ENCODE measurements around the gene CAMTA1.

The CAMTA1 gene

GRCh38 chr1:7209336-7209735 is 424.1 kb downstream of the CAMTA1 start:
- H3K4me3 ChIP-seq (ENCODE audit: low read length) = no peak overlapping the region
- no peak for DNase-seq (ENCODE audit: low read depth)
- TF ChIP-seq CTCF (conservative IDR thresholded peaks at IDR 0.05; ENCODE audit: low read length) = no peak

DNA sequence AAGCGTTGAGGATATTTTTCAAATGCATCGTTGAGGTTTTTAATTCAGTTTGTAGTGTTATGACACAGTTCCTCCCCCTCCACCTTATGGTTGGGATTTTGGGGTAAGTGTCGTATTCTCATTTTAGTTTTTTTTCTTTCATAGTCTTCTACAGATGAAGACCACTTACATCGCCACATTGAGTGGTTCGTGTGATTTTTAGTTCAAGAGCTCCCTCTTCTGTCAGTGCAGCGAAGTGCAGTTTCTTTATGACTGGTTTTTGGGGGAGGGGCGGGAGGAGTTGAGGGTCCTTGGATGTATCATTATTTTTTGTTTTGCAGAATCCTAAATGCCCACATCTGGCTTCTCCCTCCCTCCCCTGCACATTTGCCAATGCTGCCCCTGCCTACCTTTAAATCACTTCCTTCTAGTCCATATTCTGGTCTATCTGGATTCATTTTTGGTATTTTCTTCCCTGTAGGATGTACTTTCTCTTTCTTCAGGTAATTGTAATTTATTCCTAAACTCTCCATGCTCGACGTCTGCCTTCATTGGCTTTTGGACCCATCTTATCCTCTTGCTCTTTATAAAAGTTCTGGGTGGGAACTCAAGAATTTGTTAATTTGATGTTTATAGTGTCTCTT is 433.1 kb downstream of the CAMTA1 start:
- DNase-seq (ENCODE audit: low read depth) = peak; percentile 34
- peak; percentile 83 for TF ChIP-seq CTCF (conservative IDR thresholded peaks at IDR 0.05; ENCODE audit: low read length)

DNA sequence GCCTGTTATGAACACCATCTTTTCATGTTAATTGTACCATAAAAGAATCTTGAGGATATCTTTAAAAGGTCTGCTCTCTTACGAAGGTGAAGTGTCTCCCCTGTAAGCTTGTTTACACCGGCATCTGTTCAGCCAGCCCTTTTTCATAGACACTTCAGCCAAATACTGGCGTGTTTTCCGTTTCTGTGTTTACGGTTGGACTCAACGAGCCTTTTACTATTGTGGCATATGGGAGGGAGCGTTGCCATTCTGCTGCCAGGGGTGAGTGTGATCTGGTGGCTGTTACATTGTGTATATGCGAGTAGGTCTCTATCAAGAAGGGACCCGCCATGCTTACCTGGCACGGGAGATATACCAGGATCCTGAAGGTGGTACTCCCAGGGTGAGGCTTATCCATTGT is 433.8 kb downstream of the CAMTA1 start:
- no peak for TF ChIP-seq CTCF (conservative IDR thresholded peaks at IDR 0.05; ENCODE audit: low read length)
- DNase-seq (ENCODE audit: low read depth) = no peak

More for the DNA sequence above, 433.1 kb downstream of the CAMTA1 start:
- H3K4me3 ChIP-seq (ENCODE audit: low read length) = no peak overlapping the region

GRCh38 chr1:7220007-7220406 is 434.8 kb downstream of the CAMTA1 start:
- no peak for TF ChIP-seq CTCF (conservative IDR thresholded peaks at IDR 0.05; ENCODE audit: low read length)
- peak; percentile 34 for DNase-seq (ENCODE audit: low read depth)
- no peak overlapping the region for H3K4me3 ChIP-seq (ENCODE audit: low read length)

More for the DNA sequence above, 433.8 kb downstream of the CAMTA1 start:
- H3K4me3 ChIP-seq (ENCODE audit: low read length) = no peak overlapping the region

DNA sequence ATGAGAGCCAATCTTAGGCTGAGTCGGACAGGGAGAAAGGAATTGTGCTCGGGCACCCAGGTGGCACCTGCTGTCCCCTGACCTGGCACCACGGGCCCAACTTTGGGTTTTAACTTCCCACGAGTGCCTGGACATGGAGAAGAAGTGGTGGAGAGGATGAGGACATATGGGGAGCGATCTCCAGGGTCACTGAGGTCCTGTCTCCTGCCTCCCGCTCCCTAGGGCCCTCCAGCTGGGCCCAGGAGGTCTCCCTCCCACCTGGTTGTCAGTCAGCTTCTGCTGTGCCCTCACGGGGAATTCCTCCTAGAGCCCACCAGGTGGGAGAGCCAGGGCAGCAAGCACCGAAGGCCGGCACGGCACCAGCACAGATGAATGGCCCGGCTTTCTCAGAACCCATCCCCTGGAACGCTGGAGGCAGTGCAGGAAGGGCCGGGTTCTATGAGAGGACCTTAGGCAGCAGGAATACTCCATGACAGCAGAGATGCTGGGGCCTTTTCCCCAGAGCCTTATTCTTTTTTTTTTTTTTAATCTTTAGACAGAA is 435.5 kb downstream of the CAMTA1 start:
- no peak overlapping the region for H3K4me3 ChIP-seq (ENCODE audit: low read length)
- no peak for TF ChIP-seq CTCF (conservative IDR thresholded peaks at IDR 0.05; ENCODE audit: low read length)

DNA sequence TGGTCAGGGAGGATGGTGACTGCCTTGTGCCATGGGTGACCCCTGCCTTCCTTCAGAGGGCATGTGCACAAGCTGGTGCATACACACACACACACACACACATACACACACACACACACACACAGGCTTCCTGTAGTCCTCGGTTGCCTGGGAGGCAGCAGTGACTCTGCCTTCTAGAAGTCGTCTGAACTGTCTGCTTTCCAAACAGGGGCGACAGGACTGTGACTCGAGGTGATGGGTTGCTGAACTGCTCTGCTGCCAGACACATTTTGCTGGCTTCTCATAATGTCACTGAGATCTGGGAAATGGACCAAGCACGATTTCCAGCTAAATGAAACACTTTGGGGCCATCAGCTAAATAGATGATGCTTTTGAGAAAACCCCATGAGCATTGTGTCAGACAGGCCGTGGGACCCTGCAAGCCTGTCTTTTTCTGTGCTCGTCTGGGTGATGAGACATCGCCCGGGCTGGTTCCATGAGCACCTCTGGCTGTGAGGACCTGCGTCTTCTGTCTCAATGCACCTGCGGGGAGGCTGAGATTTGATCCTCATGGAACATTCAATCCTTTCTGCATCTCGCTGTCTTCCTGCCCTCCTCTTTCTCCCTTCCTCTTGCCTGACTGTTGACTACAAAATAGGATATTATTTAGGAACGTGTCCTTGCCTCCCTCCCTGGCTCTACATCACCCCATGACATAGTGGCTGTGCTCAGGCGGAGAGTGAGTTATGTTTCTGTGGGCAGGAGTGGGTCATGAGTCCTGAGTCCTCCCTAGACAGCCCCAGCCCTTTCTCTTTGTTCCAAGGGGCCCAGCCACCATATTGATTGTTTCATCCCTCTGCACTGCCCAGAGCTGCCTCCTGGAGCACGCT is 436.8 kb downstream of the CAMTA1 start:
- H3K4me3 ChIP-seq (ENCODE audit: low read length) = no peak overlapping the region
- TF ChIP-seq CTCF (conservative IDR thresholded peaks at IDR 0.05; ENCODE audit: low read length) = no peak
- peak; percentile 32 for DNase-seq (ENCODE audit: low read depth)

More for the DNA sequence above, 435.5 kb downstream of the CAMTA1 start:
- DNase-seq (ENCODE audit: low read depth) = no peak
